ENCODE data around the gene GABARAP. TPM values are rescaled to one million over a fixed set of nuclear protein-coding genes. Genes with fewer than 3 reads are reported as not detected.

GABARAP gene
- polyA plus RNA-seq, 1 of the 3 experiments (the other 2 are of a cell fraction): 585 TPM

DNA sequence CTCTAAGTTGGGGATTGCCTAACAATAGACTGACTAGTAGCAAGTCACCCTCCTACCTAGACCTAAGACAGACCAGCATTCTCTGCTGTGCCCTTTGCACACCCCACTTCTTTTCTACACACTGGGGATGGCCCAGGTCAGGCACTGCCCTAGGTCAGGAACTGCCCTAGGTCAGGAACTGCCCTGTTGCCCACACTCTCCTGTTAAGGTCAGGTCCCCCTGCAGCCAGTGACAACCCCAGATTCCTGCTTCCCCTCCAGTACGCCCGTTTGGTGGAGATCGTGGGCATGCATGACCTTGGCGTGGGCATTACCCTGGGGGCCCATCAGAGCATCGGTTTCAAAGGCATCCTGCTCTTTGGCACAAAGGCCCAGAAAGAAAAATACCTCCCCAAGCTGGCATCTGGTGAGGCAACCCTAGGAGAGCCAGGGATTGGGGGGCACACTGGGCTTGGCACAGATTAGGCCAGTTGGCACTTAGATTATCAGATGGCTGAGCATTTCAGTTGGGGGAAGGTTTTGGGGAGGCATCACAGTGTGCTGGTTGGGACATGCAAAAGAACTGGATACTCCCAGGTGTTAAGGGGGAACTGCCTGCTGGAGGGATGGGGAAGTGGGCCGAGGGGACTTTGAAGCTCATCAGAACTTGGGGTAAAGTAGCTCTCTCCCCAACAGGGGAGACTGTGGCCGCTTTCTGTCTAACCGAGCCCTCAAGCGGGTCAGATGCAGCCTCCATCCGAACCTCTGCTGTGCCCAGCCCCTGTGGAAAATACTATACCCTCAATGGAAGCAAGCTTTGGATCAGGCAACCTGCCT, 20.8 kb downstream of the GABARAP start:
- TF ChIP-seq TCF12 (IDR thresholded peaks at IDR 0.05) (no peak), POLR2AphosphoS5 (IDR thresholded peaks at IDR 0.05; ENCODE audit: low read depth, low read length) (peak; percentile 40; the same call in 1 of the 2 replicates), ZBTB33 (IDR thresholded peaks at IDR 0.05; ENCODE audit: borderline replicate concordance, low read depth) (0 out of 2 replicates have a peak, but pooled peaks have one; percentile 30)
- WGBS (ENCODE audit: low lambda C conversion rate): 91% methylated on average over 7 of the region's 10 CpGs
- H3K9ac ChIP-seq: peak overlapping the region; percentile 88; the same call in 1 of the 2 replicates

GRCh38 chr17:7220593-7221277, 21.5 kb downstream of the GABARAP start:
- Histone ChIP-seq H3K9ac (peak overlapping the region; percentile 88), H3K9me2 (no peaks in the 10 kb centered on the region), H3F3A (replicated peaks; ENCODE audit: insufficient read depth) (peaks cover 49% of the 10 kb centered on the region), H3K4me2 (peak overlapping the region; percentile 100), H3K27me3 (ENCODE audit: insufficient read depth) (no peaks in the 10 kb centered on the region), H3K36me3 (replicated peaks in 1 of 2; ENCODE audit: control insufficient read depth in 1 of 2, insufficient read depth in 2 of 2, low read length in 1 of 2) (peaks cover 28 to 37% of the 10 kb centered on the region in 2 experiments), H4K20me1 (ENCODE audit: insufficient read depth) (no peaks in the 10 kb centered on the region; the same call in 1 of the 2 replicates), H3K4me1 (ENCODE audit: control insufficient read depth in 1 of 2, insufficient read depth in 2 of 2, low read depth in 1 of 2, low read length in 1 of 2) (peaks cover 16 to 48% of the 10 kb centered on the region in 2 experiments; a peak in 2 of 4 replicates), H3K27ac (ENCODE audit: low read depth in 2 of 2, low read length in 1 of 2) (peak overlapping the region; percentile 76 to 89), H3K9me3 (no peaks in the 10 kb centered on the region), H3K4me3 (ENCODE audit: low read depth in 2 of 2, low read length in 1 of 2) (peak overlapping the region; percentile 79 to 99), H2AFZ (ENCODE audit: low read depth) (no peak overlapping the region), H3K79me2 (ENCODE audit: insufficient read depth) (peaks cover 40% of the 10 kb centered on the region)
- POLR2A ChIA-PET: interaction anchor here (0.6 to 4.9 kb wide), 15 partner anchors 9 to 636 kb away, joined by 3 to 27 read pairs (median 4); partner anchors contain the start of genes CTDNEP1, DVL2, ELP5 and GABARAP
- CTCF ChIA-PET: interaction anchor here (0.9 to 4.3 kb wide), 12 partner anchors 11 to 202 kb away, joined by 3 to 44 read pairs (median 5); partner anchors contain the start of genes CTDNEP1, DVL2, GABARAP and PHF23
- DNase-seq: peak; percentile 79
- WGBS (ENCODE audit: low lambda C conversion rate): 26% methylated on average over 10 of the region's 11 CpGs
- TF ChIP-seq RXRA (IDR thresholded peaks at IDR 0.05; ENCODE audit: borderline replicate concordance, low read depth) (no peak), MXI1 (IDR thresholded peaks at IDR 0.05; ENCODE audit: low read depth, low read length) (no peak; the same call in 1 of the 2 replicates), MEF2A (IDR thresholded peaks at IDR 0.05; ENCODE audit: borderline replicate concordance, low read depth) (no peak), GATA2 (CRISPR knock-in tag; IDR thresholded peaks at IDR 0.05) (no peak), IRF3 (IDR thresholded peaks at IDR 0.05; ENCODE audit: low read depth, low read length) (no peak), NFIC (IDR thresholded peaks at IDR 0.05; ENCODE audit: borderline replicate concordance) (no peak), FOXJ3 (CRISPR knock-in tag; IDR thresholded peaks at IDR 0.05) (no peak), POLR2AphosphoS5 (IDR thresholded peaks at IDR 0.05; ENCODE audit: low read depth, low read length) (peak; percentile 32; the same call in 1 of the 2 replicates), EZH2phosphoT487 (IDR thresholded peaks at IDR 0.05; ENCODE audit: borderline replicate concordance, low read depth) (no peak), TCF12 (IDR thresholded peaks at IDR 0.05) (no peak), CHD2 (IDR thresholded peaks at IDR 0.05; ENCODE audit: low read length, partially characterized antibody) (peak; percentile 2), RCOR1 (IDR thresholded peaks at IDR 0.05; ENCODE audit: low read length) (no peak), SIN3A (IDR thresholded peaks at IDR 0.05; ENCODE audit: borderline replicate concordance, low read depth, low read length) (no peak), YY1 (IDR thresholded peaks at IDR 0.05; ENCODE audit: low read depth) (no peak), ZBTB33 (IDR thresholded peaks at IDR 0.05; ENCODE audit: borderline replicate concordance, low read depth) (no peak; the same call in 1 of the 2 replicates), SMC3 (IDR thresholded peaks at IDR 0.05; ENCODE audit: low read depth, low read length) (peak; percentile 36), TAF1 (IDR thresholded peaks at IDR 0.05; ENCODE audit: borderline replicate concordance, low read depth, low read length) (no peak)

More for the DNA sequence above, 20.8 kb downstream of the GABARAP start:
- Histone ChIP-seq H3K36me3 (replicated peaks in 1 of 2; ENCODE audit: control insufficient read depth in 1 of 2, insufficient read depth in 2 of 2, low read length in 1 of 2) (peaks cover 28 to 42% of the 10 kb centered on the region in 2 experiments), H3K4me3 (ENCODE audit: low read depth in 2 of 2, low read length in 1 of 2) (peak overlapping the region in 1 of 2 experiments; percentile 79; a peak in 2 of 4 replicates), H2AFZ (ENCODE audit: low read depth) (no peak overlapping the region), H3K9me3 (no peaks in the 10 kb centered on the region), H3K27me3 (ENCODE audit: insufficient read depth) (no peaks in the 10 kb centered on the region), H3K4me1 (ENCODE audit: control insufficient read depth in 1 of 2, insufficient read depth in 2 of 2, low read depth in 1 of 2, low read length in 1 of 2) (peaks cover 16 to 41% of the 10 kb centered on the region in 2 experiments; a peak in 2 of 4 replicates), H4K20me1 (ENCODE audit: insufficient read depth) (no peaks in the 10 kb centered on the region; the same call in 1 of the 2 replicates), H3F3A (replicated peaks; ENCODE audit: insufficient read depth) (peaks cover 43% of the 10 kb centered on the region), H3K4me2 (peak overlapping the region; percentile 100), H3K9me2 (no peaks in the 10 kb centered on the region), H3K79me2 (ENCODE audit: insufficient read depth) (peaks cover 33% of the 10 kb centered on the region), H3K27ac (ENCODE audit: low read depth in 2 of 2, low read length in 1 of 2) (peak overlapping the region in 1 of 2 experiments; percentile 76)
- ChIA-PET POLR2A (interaction anchor here (0.6 to 4.9 kb wide), 12 partner anchors 8 to 159 kb away, joined by 3 to 27 read pairs (median 6); partner anchors contain the start of genes CTDNEP1, DVL2, ELP5 and GABARAP), CTCF (interaction anchor here (0.6 to 4.3 kb wide), 13 partner anchors 7 to 176 kb away, joined by 3 to 44 read pairs (median 5); partner anchors contain the start of genes CTDNEP1, DVL2, GABARAP and PHF23)
- no peak for DNase-seq
